GDM1 (cell line): ENCODE data around the gene ZCCHC14.
"Not testable (repeated sequence)": the region's sequence is repeated elsewhere in the genome, so short reads cannot be mapped to it uniquely, and the experiment has no call there.

ENCODE experiments used
- DNase-seq: peaks from one replicate; lab custom pipeline; 2025; lab: John Stamatoyannopoulos, UW

Gene ZCCHC14

DNA sequence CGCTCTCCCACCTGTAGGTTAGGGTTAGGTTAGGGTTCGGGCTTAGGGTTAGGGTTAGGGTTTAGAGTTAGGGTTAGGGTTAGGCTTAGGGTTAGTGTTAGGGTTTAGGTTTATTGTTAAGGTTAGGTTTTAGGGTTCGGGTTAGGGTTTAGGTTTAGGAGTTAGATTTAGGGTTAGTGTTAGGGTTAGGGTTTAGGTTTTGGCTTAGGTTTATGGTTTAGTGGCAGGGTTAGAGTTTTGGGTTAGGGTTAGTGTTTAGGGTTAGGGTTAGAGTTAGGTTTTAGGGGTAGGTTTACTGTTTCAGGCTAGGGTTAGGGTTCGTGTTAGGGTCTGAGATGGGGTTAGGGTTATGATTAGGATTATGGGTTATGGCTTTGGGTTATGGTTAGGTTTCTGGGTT is 31.6 kb upstream of the ZCCHC14 start:
- DNase-seq = no peak

DNA sequence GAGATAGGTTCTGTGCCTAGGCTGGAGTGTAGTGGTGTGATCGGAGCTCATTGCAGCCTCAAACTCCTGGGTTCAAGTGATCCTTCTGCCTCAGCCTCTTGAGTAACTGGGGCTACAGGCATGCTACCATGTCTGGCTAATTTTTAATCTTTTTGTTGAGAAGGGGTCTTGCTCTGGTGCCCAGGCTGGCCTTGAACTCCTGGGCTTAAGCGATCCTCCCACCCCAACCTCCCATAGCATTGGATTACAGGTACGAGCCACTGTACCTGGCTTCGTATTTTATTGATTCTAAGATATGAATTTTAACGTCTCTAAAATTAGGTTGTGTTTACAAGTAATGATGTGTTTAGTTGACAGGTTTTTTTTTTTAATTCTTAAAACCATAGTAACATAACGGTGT is 30.8 kb upstream of the ZCCHC14 start:
- not testable (repeated sequence) for DNase-seq

GRCh38 chr16:87521764-87522163 is 28.9 kb upstream of the ZCCHC14 start:
- not testable (repeated sequence) for DNase-seq

DNA sequence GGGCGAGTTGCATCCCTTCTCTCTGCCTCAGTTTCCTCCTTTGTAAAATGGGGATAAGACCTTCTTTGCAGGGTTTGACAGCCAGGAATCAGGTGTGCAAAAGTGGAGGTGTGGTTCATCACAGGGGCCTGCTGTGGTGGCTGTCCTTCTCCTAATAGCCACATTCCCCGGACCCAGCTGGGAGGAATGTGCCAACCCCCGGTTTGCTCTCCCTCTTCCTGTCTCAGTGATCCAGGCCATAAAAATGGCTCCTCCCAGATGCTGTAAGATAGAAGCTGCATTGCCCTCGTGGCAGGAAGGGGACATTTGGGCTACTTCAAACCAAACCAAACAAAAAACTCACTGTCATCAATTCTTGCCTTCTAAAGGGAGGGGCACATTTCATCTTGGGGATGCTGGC is 26.3 kb upstream of the ZCCHC14 start:
- DNase-seq = not testable (repeated sequence)

DNA sequence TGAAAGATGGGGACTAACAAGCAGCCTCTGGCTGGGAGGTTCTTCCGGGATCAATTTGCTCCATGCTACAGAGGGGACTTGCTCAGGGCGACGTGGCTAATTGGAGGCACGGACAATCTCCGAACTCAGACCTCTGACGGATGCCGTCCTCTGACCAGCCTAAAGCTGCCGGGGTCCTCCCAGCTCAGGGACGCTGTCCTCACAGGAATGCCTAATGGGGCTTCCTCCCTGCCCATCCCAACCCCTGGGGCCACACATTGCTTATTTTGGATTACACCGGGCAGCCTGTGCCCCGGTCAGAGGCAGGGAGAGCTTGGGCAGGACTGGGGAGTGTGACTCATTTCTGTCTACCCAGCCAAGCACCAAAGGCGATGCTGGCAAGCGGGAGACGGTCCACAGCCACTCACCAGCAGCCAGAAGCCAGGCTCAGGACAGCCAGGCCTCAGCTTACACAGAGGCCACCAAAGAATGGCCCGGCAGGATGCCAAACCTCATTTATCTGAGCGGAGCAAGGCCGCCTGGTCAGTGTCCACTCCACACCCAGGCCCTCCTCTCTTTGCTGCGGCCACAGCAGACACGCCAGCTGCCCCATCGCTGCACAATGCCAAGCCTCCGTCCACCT is 25.7 kb upstream of the ZCCHC14 start:
- DNase-seq = not testable (repeated sequence)

DNA sequence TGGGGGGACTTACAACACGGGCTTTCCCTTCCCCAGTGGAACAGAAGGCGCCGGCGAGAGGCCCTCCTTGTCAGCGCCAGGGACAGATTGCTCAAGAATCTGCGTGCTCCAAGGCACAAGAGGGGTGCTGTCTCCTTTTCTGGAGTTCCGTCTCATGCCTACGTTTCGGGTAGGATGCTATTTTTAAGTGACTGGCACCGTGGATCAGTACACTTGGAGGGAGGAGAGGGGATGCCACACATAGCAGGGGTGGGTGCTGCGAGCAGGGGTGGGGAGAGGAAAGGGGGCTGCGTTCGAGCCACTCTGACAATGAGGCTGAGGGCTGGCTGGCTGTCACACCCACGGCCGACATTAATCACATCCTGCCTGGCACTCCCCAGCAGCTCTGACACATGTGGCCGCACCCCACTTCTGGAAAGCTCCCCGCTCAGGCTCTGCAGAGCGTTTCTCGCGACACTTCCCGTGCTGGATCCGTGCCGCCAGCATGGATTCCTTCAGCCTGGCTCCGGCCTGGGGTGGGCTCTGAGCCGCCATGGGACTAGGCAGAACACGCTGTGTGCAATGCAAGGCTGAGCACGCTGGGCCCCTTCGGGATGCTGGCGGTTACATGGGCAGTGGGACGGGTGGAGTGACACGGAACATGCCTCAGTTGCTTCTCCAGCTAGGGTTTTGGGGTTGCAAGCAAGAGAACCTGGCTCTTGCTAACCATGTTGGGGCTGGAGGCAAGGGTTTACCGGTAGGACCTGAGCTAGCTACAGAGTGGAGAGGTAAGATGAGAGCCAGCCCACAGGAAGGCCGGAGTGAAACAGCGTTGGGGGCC is 25.0 kb upstream of the ZCCHC14 start:
- DNase-seq = not testable (repeated sequence)

DNA sequence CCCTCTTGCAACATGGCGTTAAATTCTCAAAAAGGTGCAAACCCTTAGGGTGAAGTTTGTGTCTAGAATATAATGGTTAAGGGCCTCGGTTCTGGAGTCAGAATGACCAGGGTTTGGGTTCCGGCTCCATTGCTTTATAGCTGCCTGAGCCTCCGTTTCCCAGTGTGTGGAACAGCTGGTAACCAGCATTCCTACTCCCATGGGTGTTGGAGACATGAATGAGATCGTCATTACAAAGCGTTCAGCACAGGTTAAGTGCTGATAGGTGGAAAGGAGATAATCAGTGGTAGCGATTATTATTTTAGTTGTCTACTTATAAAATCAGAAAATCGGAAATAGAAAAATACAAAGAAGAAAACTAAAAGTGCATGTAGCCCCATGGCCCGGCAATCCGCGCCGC is 23.5 kb upstream of the ZCCHC14 start:
- no peak for DNase-seq

- no peak for DNase-seq
These were observed 22.9 kb upstream of the ZCCHC14 start for GRCh38 chr16:87515475-87516330.

- not testable (repeated sequence) for DNase-seq
These were observed 17.0 kb upstream of the ZCCHC14 start for GRCh38 chr16:87509778-87510177.

DNA sequence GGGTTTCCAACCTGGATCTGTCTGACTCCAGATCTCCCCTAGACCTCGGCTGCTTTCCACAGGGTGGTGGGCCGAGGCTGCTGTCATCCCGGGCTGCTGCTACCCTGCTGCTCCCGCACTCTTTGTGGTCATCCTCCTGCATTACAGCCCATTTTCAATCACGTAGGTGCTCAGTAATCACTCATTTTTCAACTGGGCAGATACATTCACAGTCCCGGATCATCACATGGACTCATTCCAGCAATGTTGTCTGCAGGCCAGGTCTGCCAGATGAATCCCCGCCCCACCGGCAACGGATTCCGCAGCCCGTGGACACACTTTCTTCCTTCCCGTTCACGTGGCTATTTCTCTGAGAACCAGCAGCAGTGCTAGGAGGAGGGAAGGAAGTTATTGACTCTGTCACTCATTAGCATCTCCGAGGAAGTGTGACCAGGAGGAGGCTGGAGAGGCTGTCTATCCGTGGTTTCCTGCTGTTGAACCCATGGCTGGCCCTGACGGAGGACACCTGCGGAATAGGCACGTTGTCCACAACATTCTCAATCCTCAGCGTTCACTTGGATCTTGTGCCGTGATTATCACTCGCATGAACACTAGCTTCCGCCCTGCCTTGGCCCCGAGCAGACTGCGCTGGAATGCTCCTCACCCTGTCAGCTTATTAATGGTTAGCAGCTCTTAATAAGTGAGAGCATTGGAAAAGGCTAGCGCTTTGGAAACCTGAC is 14.7 kb upstream of the ZCCHC14 start:
- no peak for DNase-seq

- no peak for DNase-seq
These were observed 13.9 kb upstream of the ZCCHC14 start for GRCh38 chr16:87506423-87507350.

DNA sequence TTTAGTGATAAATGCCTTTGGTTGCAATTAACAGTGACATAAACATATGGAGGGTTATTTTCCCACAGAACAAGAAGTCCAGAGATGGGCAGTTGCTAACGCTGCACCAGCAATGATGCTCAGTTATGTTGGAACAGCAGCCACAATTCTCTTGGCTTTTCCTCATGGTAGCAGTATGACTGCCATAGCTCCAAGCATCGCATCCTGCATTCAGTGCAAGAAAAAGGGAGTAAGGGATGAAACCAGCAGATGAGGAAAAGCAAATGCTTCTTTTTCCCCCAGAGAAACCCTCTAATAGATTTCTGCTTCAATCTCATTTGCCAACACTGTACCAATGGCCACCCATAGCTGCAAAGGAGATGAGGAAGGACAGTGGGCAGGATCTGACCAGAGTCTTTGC is 13.0 kb upstream of the ZCCHC14 start:
- DNase-seq = no peak

GRCh38 chr16:87503232-87503937 is 10.6 kb upstream of the ZCCHC14 start:
- DNase-seq = not testable (repeated sequence)

DNA sequence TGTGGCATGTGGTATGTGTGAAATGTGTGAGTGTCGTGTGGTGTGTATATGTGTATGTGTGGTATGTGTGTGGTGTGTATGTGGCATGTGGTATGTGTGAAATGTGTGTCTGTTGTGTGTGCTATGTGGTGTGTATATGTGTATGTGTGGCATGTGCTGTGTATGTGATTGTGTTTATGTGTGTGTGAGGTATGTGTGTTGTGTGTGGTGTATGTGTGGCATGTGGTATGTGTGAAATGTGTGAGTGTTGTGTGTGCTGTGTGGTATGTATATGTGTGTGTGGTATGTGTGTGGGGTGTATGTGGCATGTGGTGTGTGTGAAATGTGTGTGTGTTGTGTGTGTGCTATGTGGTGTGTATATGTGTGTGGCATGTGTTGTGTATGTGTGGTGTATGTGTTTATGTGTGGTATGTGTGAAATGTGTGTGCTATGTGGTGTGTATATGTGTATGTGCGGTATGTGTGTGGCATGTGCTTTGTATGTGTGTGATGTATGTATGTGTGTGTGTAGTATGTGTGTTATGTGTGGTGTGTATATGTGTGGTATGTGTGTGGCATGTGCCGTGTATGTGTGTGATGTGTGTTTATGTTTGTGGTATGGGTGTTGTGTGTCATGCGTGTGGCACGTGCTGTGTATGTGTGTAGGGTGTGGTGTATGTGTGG is 9.6 kb upstream of the ZCCHC14 start:
- DNase-seq = no peak

DNA sequence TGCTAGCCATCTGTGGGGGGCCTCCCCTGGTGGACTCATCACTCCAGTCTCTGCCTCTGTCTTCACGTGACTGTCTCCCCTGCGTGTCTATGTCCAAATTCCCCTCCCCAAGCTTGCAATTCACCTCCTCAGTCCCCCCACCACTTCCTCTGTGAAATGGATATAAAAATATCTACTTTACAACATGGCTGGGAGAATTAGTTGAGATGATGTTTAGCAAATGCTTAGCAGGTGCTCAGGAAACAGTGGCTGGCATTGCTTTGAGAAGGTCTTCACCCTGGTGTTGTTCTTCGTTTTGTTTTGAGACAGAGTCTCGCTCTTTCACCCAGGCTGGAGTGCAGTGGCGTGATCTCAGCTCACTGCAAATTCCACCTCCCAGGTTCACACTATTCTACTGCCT is 8.3 kb upstream of the ZCCHC14 start:
- DNase-seq = no peak

DNA sequence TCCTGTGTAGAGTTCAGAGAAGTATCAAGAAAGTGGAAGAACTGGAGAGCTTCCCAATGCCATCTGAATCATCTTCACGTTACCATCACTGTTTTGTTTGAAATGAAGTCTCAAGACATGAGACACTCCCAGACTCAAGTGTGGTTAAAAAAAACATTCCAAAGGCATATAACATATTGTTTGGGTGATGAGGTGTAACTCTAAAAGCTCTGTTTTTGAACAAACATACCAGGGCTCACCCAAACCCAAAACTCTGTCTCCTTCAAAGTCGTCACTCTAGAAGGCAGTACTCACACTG is 6.3 kb upstream of the ZCCHC14 start:
- no peak for DNase-seq

- no peak for DNase-seq
These were observed 5.7 kb upstream of the ZCCHC14 start for GRCh38 chr16:87498324-87499188.

- not testable (repeated sequence) for DNase-seq
These were observed 5.0 kb upstream of the ZCCHC14 start for GRCh38 chr16:87497767-87498290.
